Stimulated activated CD8-positive, alpha-beta memory T cell treated with anti-CD3 and anti-CD28 coated beads, Interleukin-7, amount 100 ng/mL, for 4 hours (primary cell): ENCODE results near the gene NLGN2.

Source experiments
- DNase-seq, 2 donors: peaks; one replicate each; pipeline ENCODE4 v3.0.0-alpha.2; 2020; ENCODE audit warnings: low read depth in 2 of 2

Gene NLGN2

GRCh38 chr17:7466318-7466638 lies 58.6 kb downstream of the NLGN2 start:
- DNase-seq = no peak

- DNase-seq = no peak
These were observed 59.1 kb downstream of the NLGN2 start for GRCh38 chr17:7466639-7467341.

- DNase-seq = no peak
These were observed 59.9 kb downstream of the NLGN2 start for GRCh38 chr17:7467498-7467897.

GRCh38 chr17:7468290-7468689 lies 60.6 kb downstream of the NLGN2 start:
- no peak for DNase-seq

GRCh38 chr17:7468804-7469389 lies 61.3 kb downstream of the NLGN2 start:
- no peak for DNase-seq
